AML-193 (cell line): ENCODE measurements around the gene PEX10.
A peak's percentile ranks its signal among the peaks of the same experiment; 100 is the strongest.

ENCODE experiments used
- DNase-seq, 2 experiments: peaks; one replicate each; lab custom pipeline; 2025; lab: John Stamatoyannopoulos, UW

PEX10 gene

DNA sequence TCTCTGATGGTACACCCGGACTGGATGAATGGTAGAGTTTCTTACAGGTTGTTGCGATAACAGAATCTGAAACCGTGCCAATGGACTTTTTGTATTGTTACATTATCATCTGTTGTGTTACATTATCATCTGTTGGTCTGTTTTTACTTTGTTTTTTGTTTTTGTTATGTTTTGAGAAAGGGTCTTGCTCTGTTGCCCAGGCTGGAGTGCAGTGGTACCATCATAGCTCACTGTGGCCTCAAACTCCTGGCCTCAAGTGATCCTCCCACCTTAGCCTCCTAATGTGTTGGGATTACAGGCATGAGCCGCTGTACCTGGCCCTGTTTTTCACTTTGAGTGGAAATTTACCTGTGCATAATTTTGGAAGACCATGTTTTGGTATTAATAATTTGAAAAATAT, 10.2 kb upstream of the PEX10 start:
- no peak for DNase-seq

DNA sequence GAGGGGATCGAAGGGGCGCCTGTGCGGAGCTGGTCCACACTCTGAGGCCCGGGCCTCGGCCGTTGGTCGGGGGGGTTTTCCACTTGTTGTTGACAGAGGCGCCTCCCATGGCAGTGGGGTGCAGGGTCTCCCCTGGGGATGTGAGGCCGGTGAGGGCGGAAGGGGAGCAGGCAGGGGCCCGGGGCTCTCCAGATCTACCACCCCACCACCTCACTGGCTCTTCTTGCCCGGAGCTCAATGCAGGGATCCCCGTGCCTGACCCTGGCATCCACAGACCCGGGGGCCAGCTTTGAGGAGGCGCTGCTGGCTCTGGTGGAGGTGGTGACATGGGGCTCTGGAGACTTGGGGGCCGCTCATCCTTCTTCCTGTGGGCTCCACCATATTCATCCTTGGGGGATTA, 7.1 kb upstream of the PEX10 start:
- no peak for DNase-seq

DNA sequence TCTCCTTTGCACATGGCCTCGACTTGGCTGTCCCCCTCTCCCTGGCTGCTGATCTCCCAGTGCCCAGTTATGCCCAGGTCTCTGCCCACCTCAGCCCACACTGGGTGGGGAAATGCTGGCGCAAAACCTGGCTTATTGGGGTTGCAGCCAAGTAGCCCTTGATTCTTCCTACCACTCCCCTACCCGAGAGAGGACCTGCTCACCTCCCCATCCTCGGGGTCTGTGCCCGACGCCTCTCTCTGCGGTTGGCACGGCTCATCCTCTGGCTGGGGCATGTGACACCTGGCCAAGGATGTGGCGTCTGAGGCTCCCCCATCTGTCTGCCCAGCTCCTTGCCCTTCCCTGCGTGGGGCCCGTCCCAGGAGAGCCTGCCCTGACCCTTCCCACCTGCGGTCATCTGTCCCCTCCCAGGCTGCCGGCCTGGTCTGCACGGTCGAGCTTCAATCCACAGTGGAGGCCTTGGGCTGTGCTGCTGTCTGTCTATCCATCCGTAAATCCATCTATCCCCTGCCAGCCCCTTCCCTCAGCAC, 6.5 kb upstream of the PEX10 start:
- DNase-seq = no peak

DNA sequence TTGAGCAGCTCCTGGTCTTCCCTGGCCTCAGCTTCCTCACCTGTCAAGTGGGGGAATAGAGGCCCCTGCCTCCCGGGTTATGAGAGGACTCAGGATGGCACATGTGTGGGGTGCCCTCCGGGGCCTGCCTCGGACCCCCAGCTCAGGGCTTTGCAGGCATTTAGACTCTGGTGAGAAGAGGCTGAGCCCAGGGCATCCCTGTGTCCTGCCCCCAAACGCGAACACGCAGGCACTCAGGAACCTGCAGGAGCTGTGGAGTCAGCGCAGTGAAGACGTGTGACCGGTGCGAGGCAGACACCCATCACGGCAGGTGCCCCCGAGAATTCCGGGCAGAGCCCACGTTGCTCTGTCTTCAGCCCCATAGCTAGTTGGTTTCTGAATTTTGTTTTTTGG, 5.5 kb upstream of the PEX10 start:
- no peak for DNase-seq

DNA sequence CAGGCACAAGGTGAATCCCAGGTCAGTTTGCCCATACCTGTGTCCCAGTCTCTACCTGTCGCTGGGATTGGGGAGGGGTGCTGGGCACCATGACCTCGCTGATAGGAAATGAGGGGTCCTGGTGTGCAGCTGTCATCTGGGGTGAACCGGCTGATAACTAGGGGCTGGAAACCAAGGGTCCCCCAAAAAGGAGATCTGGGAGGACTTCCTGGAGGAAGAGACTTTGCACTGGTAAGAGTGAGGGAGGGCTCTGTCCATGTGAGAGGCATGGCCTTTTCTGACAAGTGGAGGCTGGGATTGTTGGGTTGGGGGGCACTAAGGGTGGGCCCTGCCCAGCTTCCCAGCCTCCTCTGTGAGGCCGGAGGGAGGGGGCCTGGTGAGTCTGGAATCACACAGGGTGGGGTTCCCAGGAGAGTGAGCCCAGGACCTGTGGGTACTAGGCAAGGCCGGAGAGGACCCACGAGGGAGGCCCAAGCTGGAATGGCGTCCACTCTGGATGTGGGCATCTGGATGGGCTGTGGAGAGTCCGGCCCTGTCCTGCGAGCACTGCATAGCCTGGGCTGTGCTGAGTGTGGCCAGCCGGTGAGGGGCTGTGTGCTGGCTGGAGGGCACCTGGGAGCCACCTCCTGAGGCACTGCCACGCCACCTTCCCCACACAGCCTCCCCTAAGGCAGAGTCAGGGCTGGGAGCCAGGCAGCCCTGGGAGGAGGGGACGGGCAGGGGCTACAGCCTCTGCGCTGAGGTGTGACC, 4.9 kb upstream of the PEX10 start:
- DNase-seq = no peak

DNA sequence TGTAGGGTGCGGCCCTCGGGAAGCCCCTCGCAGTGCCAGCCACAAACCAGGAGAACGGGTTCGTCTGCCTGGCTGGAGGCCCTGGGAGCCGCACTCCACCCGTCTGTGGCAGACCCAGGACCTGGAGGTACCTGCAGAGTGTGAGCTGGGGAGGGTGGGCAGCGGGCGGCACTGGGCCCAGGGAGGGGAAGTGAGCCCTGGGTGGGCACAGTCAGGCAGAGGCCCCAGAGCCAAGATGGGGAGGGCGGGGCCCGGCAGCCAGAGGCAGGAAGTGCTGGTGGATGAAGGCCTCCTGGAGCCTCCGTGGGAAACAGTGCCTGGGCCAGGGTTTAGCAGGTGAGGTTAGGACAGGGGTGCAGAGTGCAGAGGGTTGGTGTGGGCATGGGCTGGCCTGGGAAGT, 4.0 kb upstream of the PEX10 start:
- no peak for DNase-seq

DNA sequence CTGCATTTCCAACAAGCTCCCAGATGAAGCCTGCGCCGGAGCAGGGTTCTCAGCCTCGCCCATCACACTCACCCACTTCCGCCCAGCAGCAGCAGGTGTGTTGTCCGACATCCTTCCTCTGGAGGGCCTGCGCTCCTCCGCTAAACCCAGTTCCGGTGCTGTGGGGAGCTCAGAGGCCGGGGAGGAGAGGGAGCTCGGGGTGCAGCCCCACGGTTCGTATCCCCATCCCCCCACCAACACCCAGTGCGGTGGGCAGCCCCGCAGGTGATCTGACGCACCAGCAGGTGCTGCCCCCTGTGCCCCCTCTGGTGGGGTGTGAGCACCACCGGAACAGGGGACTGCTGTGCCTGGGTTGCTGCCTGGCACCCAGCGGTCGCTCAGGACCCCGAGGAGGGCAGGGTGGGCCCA, 3.4 kb upstream of the PEX10 start:
- no peak for DNase-seq

DNA sequence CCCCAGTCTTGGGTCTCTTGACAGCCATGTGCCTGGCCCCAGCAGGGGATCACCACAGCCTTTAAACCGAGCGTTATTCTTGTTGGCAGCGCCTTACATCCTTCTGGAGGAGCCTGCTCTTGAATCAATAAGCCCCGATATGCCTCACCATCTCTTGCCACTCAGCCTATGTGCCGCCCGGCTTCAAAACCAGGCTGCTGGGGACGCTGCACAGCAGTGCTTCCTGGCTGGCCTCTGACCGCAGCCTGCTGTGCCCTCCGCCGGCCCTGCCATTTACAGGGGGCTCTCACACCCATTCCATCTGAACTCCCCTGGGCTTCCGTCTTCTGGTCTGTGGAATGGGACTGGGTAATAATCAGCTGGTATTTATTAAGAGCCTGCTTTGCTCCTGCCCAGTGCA, 3.0 kb upstream of the PEX10 start:
- no peak for DNase-seq

DNA sequence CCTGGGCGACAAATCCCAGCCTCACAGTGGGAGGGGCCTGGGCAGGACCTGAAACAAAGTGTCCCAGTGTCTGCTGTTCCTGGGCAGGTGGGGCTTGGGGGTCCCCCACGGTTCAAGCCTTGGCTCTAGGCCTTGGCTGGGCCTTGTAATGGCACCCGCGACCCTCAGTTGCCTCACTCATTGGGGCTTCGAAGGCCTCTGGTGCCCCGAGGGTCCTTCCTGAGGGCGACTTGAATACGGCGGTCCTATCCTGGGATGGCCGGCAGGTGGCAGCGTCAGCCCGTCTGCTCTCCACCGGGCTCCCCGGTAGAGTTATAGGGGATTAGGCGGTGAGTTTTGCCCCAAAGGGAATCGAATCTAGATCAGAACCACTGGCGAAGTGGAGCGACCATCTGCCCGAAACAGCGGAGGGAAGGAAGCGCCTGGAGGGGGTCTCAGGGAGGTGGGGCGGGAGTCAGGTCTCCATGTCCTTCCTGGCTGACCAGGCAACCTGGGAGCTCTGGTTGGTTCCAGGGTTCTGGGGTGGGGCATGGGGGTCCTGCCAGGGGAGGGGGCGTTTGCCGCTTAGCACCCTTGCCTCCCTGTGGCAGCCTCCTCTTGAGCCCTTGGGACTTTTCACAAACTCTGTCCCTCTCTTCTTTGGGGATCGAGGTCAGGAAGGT, 2.1 kb upstream of the PEX10 start:
- peak; percentile 25 to 40 for DNase-seq

DNA sequence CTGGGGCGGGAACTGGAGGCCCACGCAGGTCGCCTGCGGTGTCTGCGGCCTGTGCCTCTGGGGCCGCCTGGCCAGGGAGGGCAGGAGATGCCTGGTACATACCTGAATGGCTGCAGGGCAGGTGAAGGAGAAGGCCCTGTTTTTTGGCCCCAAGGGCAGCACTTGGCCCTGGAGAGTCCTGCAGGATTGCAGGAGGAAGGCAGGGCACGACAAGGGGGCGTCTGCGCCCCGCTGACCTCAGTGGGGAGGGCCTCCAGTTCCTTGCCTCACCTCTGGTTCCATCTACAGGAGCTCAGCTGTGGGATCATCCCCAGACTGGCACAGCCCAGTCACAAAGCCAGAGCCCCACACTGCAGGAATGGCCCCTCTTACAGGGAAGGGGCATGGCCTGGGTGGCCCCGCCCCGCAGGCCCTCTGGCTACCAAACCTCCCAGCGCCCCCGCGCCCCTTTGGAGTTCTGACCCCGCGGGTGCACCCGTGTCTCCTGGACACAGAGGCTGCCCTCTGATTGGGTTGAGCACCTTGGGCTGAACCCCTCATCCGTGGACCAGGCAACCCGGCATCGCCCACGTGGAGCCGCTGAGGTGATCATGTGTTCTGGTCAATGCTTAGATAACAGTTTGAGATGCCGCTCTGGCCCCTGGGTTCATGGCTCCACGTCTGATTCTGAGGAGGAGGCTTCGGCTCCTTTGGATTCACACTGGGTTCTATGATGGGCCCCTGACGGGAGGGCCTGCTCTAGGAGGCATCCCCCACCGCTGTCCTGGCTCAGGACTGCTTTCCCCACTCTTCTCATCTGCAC, 1.3 kb upstream of the PEX10 start:
- no peak for DNase-seq

DNA sequence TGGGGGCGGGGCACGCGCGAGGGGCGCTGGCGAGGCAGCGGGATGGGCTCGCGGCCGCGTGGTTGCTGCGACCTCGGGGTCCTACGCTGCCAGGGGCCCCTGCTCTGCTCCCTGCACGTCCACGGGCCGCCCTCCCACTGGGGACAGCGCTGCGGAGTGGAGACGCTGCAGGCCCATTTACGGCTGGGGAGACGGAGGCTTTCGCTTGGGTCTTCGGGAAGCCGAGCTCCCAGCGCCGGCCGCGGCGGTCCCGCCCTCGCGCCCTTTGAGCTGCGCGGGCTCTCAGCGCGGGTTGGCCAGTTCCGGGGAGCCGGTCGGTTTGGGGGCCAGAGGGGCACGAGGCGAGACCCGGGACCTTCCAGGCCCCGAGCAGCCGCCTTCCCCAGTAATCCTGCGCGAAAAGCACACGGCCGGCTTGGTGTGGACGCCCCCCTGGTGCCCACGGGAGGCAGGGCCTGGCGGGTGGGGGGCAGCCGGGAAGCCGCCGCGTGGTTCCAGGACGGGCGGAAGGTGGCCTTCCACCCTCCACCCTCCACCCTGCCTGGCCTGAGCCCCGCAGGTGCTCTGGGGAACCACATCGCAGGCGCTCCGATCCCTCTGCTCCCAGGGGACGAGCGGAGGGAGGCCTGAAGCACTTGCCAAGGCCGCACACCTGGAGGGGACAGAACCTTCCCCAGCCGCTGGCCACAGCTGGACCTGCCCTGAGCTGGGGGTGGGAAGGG, 570 bp upstream of the PEX10 start:
- peak; percentile 58 to 65 for DNase-seq

DNA sequence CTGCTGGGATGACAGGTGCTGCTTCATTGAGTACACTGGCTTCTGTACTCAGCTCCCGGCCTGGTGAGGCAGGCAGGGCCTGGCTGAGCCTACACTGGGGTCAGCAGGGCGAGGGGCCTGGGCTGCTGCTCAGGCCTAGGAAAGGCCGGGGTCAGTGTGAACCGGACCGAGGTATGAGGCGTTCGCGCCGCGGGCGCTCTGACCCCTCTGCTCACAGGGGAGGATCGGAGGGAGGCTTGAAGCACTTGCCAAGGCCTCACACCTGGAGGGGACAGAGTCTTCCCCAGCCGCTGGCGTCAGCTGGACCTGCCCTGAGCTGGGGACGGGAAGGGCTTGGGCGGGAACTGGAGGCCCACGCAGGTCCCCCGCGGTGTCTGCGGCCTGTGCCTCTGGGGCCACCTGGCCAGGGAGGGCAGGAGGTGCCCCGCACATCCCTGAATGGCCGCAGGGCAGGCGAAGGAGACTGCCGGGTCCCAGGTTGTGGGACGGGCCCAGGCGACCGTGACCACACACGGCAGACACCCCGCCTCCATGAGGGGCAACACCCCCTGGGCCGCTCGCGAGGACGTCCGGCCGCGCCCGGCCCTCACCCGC, 466 bp downstream of the PEX10 start:
- DNase-seq = no peak

DNA sequence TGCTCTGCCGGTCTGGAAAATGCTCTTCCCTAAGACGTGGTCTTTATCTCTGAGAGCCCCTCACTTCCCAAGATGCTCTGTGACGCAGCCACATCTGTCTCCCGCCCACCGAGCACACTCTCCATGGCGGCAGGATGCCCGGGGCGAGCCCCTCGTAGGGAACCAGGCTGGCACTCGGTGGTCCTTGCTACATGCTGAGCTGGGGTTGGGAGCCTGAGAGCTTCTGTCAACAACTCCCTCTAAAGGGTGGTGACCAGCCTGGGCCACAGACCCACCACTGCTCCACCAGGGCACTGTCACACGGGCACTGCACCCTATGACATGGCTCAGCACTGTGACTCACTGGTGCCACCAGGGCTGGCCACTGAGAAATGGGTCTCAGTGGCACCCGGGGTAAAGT, 2.6 kb downstream of the PEX10 start:
- no peak for DNase-seq

DNA sequence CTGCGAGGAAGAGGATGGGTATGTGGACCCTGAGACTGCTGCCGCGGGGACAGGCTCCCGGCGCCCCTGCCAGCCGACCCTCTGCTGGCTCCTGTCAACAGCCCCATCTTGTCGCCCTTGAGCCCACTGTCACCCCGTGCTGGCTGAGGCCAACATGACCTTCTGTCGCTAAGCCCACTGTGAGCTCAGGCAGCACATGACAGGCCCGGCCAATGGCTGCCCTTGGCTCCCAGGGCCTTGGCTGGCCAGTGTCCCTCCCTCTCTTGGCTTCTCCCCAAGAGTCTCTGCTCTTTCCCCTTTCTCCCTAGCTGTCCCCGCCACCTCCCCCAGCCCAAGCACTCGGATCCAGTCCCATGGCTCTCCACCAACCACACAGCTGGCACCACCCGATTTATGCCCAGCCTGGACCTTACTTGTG, 3.5 kb downstream of the PEX10 start:
- DNase-seq = no peak

DNA sequence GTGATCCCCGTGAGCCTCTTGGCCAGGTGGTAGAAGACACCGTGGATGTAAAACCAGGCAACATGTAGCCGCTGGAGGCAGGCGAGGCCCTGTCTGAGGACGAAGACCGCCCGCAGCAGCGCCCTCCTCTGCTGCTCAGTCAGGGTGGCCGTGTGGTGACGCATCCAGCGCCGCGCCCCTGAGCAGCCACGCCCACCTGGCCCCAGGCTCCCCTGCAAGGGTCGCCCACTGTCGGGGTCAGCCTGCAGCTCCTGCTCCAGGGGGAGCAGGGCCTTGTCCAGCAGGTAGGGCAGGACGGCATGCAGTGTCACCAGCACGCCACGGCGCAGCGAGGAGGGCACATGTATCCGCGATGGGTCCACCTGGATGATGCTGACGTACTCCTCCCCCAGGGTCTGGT, 3.9 kb downstream of the PEX10 start:
- no peak for DNase-seq

DNA sequence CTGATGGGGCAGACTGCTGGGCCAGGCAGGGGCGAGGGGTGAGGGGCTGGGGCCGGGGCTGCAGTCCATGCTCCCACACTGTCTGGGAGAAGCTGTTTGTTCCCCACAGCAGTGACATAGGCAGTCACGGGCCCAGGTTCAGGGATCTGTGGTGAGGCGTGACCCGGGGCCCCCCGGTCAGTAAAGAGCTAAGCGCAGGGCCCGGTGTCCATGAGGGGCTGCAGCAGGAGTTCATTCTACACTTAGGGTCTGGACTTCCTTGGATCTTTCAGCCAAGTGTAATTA, 4.4 kb downstream of the PEX10 start:
- DNase-seq = no peak

DNA sequence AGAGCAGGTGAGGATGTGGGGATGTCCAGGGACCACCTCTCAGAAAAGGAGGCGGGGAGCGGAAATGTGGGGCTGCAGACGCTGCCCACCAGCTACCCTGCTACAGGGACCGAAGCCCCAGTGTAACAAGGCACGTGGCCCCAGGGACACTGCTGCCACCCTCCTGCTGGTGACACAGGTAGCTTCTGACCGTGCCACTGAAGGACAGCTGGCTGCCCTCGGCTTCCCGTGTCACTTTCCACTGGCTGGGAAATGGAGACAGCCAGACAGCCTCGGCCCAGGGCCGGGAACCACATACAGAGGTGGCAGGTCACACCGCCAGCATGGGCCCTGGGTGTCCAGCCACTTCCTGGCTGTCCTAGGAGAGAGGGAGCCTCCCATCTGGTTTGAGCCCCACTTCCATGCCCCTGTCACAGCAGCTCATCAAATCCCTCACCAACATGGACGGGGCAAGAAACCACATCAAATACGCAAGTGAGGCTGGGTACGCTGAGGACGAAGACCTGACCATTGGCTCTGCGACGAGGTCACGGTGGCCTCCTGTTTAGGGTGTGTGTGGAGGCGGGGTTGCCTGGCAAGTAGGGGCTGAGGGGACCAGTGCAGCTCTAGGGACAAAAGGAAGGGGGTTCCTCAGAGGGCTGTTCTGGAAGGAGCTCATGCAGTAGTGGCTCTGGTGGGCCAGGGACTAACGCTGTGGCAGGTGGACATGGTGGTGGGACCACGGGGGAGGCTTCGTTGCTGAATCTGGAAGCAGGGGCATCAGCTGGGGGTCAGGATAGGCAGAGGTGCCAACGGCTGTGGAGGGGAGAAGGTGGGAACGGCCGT, 5.0 kb downstream of the PEX10 start:
- DNase-seq = no peak

DNA sequence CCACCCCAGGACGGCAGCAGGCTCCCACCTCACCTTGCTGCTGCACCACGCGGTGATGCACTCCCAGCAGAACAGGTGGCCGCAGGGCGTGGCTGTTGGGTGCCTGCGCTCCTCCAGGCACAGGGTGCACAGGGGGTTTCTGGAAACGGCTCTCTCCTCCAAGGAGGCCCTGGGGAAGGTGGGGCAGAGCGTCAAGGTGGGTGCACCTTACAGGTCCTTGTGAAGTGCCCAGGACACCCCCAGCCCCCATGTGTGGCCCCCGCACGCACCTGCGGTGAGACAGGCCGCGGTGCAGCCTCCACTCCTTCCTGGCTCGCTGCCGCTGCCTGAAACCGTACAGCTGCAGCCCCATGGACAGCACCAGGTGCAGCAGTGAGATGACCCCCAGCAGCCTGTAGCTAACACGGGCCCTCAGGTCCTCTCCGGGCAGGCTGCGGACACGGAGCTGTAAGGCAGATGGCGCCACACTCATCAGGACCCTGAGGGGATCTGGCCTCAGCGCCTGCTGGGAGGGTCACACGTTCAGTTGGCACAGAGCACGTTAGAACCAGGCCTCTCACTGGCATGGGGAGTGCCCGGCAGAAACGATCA, 5.8 kb downstream of the PEX10 start:
- no peak for DNase-seq

DNA sequence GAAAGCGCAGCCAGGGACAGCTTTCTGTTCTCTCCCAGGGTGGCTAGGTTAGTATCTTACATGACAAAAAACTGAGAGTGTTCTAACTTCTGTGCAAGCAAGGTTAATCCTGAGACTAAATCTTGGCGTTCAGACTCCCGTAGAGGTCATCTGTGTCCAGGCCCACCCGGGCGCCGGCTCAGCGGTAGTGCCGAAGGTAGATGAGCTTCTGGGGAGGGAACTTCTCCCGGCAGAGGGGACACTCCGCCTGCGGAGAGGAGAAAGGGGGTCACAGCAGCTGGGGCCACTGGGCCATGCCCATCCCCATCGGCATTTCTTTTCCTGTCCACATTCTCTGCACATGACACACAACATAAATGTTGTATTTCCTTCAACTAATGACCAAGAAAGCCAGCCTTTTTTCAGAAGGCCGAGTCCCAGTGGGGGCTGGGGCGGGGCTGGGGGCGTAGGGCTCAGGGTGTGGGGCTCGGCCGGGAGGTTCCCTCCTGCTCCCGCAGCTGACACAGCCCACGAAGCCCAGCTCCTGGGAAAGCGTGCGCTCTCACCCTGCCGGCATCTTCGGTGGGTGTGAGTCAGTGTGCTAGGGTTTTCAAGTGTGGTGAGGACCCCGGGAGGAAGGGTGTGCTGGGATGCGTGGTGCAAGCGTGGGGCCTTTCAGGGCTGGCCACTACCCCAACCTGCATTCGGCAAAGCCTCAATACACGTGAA, 6.6 kb downstream of the PEX10 start:
- no peak for DNase-seq

DNA sequence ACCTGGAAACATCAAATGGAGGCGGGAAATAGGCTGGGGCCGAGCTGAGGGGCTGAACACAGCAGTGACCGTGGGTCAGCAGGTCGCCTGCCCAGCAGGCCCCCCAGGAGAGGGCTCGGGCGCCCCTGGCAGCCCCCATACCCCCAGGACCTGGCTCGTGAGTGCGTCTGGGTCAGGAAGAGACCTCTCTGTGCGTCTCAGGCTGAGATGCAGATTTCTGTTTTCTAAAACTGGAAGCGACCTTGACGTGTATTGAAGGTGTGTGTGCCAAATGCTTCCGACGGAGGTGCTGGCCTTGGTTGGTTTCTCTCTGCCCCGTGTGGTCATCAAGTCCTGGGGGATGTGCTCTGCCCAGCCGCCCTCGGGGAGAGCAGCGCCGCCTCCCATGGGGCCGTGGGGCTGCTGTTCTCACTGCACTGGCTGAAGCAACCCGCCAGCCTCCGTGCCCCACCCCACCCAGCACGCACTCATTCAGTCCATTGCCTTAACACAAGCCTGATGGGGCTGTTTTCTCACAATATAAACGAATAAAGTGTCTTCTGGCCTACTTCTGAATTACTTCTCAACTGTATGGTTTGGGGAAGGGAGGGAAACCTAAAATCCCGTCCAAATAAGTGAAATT, 7.4 kb downstream of the PEX10 start:
- DNase-seq = no peak
